Upper lobe of left lung (tissue), 6 donors: Measurements from ENCODE around the gene FAM53B. TPM values are rescaled to one million over a fixed set of nuclear protein-coding genes. Genes with fewer than 3 reads are reported as not detected.

Experiments
- ATAC-seq, 2 donors: fragments of 200-7000 bp; cut with Tn5 transposase; one replicate each; pipeline ENCODE4 v1.9.1; 2022; ENCODE audit warnings: mild to moderate bottlenecking in 2 of 2, moderate library complexity in 2 of 2; ENCODE audit not compliant: low FRiP score in 2 of 2
- DNase-seq, 2 donors: peaks; one replicate each; pipeline ENCODE4 v3.0.0-alpha.2; 2019 to 2020
- H3K27ac ChIP-seq, 4 donors: fragments of 200-600 bp; sonication (generic); one replicate each; pipeline ENCODE4 v1.5.1; 2016 to 2019
- H3K27me3 ChIP-seq, 4 donors: fragments of 200-600 bp; sonication (generic); one replicate each; pipeline ENCODE4 v1.5.1; 2017 to 2019
- H3K36me3 ChIP-seq, 4 donors: fragments of 200-600 bp; sonication (generic); one replicate each; pipeline ENCODE4 v1.5.1; 2016 to 2019
- H3K4me1 ChIP-seq, 4 donors: fragments of 200-600 bp; sonication (generic); one replicate each; pipeline ENCODE4 v1.5.1; 2018 to 2019
- H3K4me3 ChIP-seq, 4 donors: fragments of 200-600 bp; sonication (generic); one replicate each; pipeline ENCODE4 v1.5.1; 2017 to 2019; ENCODE audit warnings: mild to moderate bottlenecking in 2 of 4, moderate library complexity in 1 of 4
- H3K9me3 ChIP-seq, 4 donors: fragments of 200-600 bp; sonication (generic); one replicate each; pipeline ENCODE4 v1.5.1; 2018 to 2019
- EP300 ChIP-seq, 4 donors: sonication (generic); formaldehyde crosslinking; IDR thresholded peaks; one replicate each; pipeline ENCODE4 v1.5.1; 2017; ENCODE audit warnings: antibody characterized with exemption in 4 of 4, control low read depth in 2 of 4
- POLR2A ChIP-seq, 4 donors: fragments of 450-650 bp; IDR thresholded peaks; one replicate each; pipeline ENCODE4 v1.5.1; 2016 to 2017; ENCODE audit warnings: antibody characterized with exemption in 4 of 4, mild to moderate bottlenecking in 2 of 4
- POLR2AphosphoS5 ChIP-seq, 2 donors: sonication (generic); formaldehyde crosslinking; IDR thresholded peaks; one replicate each; pipeline ENCODE4 v1.5.1; 2017; ENCODE audit warnings: antibody characterized with exemption in 2 of 2
- WGBS, 2 donors: methylation state at CpG; one replicate each; pipeline ENCODE4 v1.1.5; 2017 to 2018; 5-methylcytosine and 5-hydroxymethylcytosine counted together
- total RNA-seq, 6 donors: library from RNA; depleted of rRNA in 4 of 6; stranded (reverse); fragments of >200 nt in 4 of 6; gene quantifications; one replicate each; pipeline versions ENCODE4 v1.1.0 to v1.2.1, GENCODE V29; 2016 to 2021
- TF ChIP-seq, protein P1 (sequence below), 6 experiments: fragments of 450-650 bp in 4 of 6; fragments of 200-600 bp in 2 of 6; sonication (generic) in 2 of 6; IDR thresholded peaks; one replicate each; pipeline ENCODE4 v1.5.1; 2016 to 2019; ENCODE audit warnings: antibody characterized with exemption in 6 of 6
- donor health status: DM: no; HTN: no; CAD: no; lungs with moderate emphysema.
- donor health status: DM: no; HTN: yes; CAD: no; lungs with severe emphysema.

The FAM53B gene
- total RNA-seq, 6 donors from 2014 or later = 35.8 to 62.5 (median 47.8) TPM

- Histone ChIP-seq H3K27ac (no peak overlapping the region), H3K9me3 (no peaks in the 10 kb centered on the region), H3K36me3 (no peaks in the 10 kb centered on the region), H3K27me3 (no peaks in the 10 kb centered on the region), H3K4me1 (peaks cover 9 to 19% (median 10%) of the 10 kb centered on the region in 4 donors), H3K4me3 (no peak overlapping the region)
- TF ChIP-seq POLR2A (IDR thresholded peaks at IDR 0.05) = no peak
- TF ChIP-seq, protein P1, sequence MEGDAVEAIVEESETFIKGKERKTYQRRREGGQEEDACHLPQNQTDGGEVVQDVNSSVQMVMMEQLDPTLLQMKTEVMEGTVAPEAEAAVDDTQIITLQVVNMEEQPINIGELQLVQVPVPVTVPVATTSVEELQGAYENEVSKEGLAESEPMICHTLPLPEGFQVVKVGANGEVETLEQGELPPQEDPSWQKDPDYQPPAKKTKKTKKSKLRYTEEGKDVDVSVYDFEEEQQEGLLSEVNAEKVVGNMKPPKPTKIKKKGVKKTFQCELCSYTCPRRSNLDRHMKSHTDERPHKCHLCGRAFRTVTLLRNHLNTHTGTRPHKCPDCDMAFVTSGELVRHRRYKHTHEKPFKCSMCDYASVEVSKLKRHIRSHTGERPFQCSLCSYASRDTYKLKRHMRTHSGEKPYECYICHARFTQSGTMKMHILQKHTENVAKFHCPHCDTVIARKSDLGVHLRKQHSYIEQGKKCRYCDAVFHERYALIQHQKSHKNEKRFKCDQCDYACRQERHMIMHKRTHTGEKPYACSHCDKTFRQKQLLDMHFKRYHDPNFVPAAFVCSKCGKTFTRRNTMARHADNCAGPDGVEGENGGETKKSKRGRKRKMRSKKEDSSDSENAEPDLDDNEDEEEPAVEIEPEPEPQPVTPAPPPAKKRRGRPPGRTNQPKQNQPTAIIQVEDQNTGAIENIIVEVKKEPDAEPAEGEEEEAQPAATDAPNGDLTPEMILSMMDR (IDR thresholded peaks at IDR 0.05) = no peak
- no peak for TF ChIP-seq POLR2AphosphoS5 (IDR thresholded peaks at IDR 0.05)
- TF ChIP-seq EP300 (IDR thresholded peaks at IDR 0.05) = no peak
- 88 to 96% methylated on average over 10 to 11 of the region's 11 CpGs for whole genome bisulfite sequencing, 2 donors
- no peak for ATAC-seq
- DNase-seq = peak in 1 of 2 donors; percentile 45
Measured at GRCh38 chr10:124587811-124588211, 156.4 kb downstream of the FAM53B start.

GRCh38 chr10:124586142-124586541, 158.0 kb downstream of the FAM53B start:
- no peak overlapping the region for H3K4me3 ChIP-seq
- H3K36me3 ChIP-seq = no peaks in the 10 kb centered on the region
- no peak overlapping the region for H3K27ac ChIP-seq
- no peak for DNase-seq
- 90 to 91% methylated on average over 3 of the region's 3 CpGs for WGBS, 2 donors
- TF ChIP-seq, protein P1 (IDR thresholded peaks at IDR 0.05) = no peak
- H3K9me3 ChIP-seq = no peaks in the 10 kb centered on the region
- H3K27me3 ChIP-seq = no peaks in the 10 kb centered on the region
- ATAC-seq = no peak
- H3K4me1 ChIP-seq = peaks cover 9 to 19% (median 10%) of the 10 kb centered on the region in 4 donors

DNA sequence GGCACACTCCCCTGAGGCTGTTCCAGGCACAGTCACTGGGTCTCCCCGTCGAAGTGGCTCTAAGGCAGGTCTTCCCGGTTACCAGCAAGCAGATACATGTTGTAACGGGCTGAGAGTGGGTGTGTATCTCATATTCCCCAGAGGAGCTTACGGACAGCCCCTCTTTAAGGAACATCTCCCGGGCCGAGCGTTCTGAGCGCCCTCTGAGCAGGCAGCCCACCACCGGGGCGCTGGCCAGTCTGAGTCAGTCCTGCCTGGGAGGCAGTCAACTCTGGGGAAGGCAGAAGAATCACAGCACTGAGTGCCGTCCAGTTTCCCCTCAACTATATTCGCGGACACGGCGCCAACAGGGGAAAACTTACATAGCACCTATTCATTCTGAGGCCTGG, 165.2 kb downstream of the FAM53B start:
- Histone ChIP-seq H3K27me3 (no peaks in the 10 kb centered on the region), H3K4me1 (no peaks in the 10 kb centered on the region), H3K27ac (no peak overlapping the region), H3K4me3 (no peak overlapping the region), H3K9me3 (no peaks in the 10 kb centered on the region), H3K36me3 (no peaks in the 10 kb centered on the region)
- ATAC-seq = peak in 1 of 2 donors; percentile 40
- DNase-seq = no peak
- TF ChIP-seq, protein P1 (IDR thresholded peaks at IDR 0.05) = no peak
- TF ChIP-seq POLR2AphosphoS5 (IDR thresholded peaks at IDR 0.05) (no peak), POLR2A (IDR thresholded peaks at IDR 0.05) (no peak), EP300 (IDR thresholded peaks at IDR 0.05) (no peak)
- 80 to 89% methylated on average over 8 to 14 of the region's 16 CpGs for WGBS, 2 donors

- Histone ChIP-seq H3K4me3 (no peak overlapping the region), H3K9me3 (no peaks in the 10 kb centered on the region), H3K27me3 (no peaks in the 10 kb centered on the region), H3K36me3 (no peaks in the 10 kb centered on the region), H3K4me1 (no peaks in the 10 kb centered on the region), H3K27ac (no peak overlapping the region)
- ATAC-seq (peak; percentile 3 to 7), DNase-seq (no peak)
- TF ChIP-seq EP300 (IDR thresholded peaks at IDR 0.05) = no peak
- TF ChIP-seq POLR2AphosphoS5 (IDR thresholded peaks at IDR 0.05) = no peak
- TF ChIP-seq, protein P1 (IDR thresholded peaks at IDR 0.05) = no peak
- no peak for TF ChIP-seq POLR2A (IDR thresholded peaks at IDR 0.05)
- 92 to 94% methylated on average over 9 to 22 of the region's 23 CpGs for WGBS, 2 donors
Measured at GRCh38 chr10:124578231-124579010, 165.8 kb downstream of the FAM53B start.

GRCh38 chr10:124577651-124578050, 166.5 kb downstream of the FAM53B start:
- H3K27ac ChIP-seq = no peak overlapping the region
- no peaks in the 10 kb centered on the region for H3K36me3 ChIP-seq
- H3K4me1 ChIP-seq = no peaks in the 10 kb centered on the region
- DNase-seq (no peak), ATAC-seq (no peak)
- TF ChIP-seq POLR2A (IDR thresholded peaks at IDR 0.05) = no peak
- no peak for TF ChIP-seq EP300 (IDR thresholded peaks at IDR 0.05)
- no peak for TF ChIP-seq POLR2AphosphoS5 (IDR thresholded peaks at IDR 0.05)
- TF ChIP-seq, protein P1 (IDR thresholded peaks at IDR 0.05) = no peak
- no peaks in the 10 kb centered on the region for H3K9me3 ChIP-seq
- no peak overlapping the region for H3K4me3 ChIP-seq
- H3K27me3 ChIP-seq = no peaks in the 10 kb centered on the region
- WGBS, 2 donors = 90 to 100% methylated on average over 3 of the region's 3 CpGs
